Fibroblast of skin of scalp (primary cell): ENCODE data around the gene COL15A1.
A peak's percentile ranks its signal among the peaks of the same experiment; 100 is the strongest.
"Not testable (repeated sequence)": the region's sequence is repeated elsewhere in the genome, so short reads cannot be mapped to it uniquely, and the experiment has no call there.

Experiments used
- DNase-seq: peaks from one replicate; pipeline ENCODE4 v3.0.0-alpha.2; 2013

The COL15A1 gene

DNA sequence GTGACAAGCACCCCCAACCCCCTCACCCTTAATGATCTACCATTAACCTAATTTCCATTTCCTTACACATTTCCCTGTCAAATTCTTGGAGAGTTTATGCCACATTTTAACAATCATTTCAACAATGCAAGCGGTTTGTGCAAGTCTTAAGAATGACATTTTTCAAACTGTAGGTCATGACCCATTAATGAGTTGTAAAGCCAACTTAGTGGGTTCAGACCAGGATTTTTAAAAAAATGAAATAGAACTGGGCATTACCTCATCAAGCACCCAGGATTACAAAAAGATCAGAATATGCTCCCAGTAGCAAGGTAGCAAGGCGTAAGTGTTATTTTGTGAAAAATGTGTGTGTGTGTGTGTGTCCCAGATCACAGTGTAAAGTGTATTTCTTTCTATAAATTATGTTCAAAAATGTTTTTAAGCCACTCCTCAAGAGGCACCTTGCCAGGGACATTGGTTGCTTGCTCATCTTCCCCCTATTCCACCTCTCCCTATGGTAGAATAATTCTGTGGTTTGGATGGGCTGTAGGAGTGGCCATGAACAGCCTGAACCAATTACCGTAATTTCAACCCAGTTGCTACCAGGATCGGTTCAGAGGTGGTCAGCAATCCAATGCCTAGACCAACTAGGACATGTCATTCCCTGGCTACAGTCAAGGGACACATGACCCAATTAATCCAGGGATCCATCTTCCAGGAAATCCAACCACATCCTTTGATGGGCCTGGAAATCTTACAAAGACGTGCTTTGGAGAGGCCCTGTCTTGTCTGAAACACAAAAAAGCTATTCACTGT, 146.8 kb downstream of the COL15A1 start:
- DNase-seq = peak; percentile 68

DNA sequence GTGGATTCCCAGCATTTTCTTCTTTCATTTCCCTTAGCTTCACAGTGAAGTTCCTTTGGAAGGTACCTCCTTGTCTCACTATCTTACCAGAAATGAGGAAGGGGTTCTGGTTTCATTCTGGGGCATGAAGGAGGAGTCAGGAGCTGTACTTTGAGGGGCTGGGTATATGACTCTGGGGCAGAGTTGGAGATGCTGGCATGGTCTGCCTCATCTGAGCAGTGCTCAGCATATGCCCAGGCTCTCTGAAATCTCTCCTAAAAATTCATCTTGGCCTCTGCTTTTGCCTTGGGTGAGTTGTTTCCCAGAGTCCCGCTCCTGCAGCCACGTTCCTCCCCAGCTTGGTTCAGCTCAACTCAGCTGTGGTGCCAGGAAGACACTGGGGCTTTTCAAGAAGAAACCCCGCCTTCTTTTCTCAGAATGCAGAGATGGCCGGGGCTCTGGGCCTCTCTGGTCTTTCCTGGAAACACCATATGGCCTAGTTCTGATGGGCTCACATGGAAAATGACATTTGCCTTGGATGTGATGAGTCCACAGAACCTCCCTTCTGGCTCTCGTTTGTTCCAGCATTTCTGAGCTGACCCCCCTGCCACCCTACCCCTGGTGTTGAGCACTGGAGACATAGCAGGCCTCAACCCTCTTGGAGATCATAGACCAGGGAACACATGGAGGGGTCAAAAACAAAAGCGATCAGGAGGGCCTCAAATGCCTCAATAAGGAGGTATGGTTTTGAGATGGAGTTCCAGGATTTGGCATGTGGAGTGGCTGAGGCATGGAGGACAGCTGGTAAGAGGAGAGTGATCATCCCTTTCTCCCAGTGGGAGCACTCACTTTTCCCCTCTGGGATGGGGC, 149.2 kb downstream of the COL15A1 start:
- DNase-seq = no peak

DNA sequence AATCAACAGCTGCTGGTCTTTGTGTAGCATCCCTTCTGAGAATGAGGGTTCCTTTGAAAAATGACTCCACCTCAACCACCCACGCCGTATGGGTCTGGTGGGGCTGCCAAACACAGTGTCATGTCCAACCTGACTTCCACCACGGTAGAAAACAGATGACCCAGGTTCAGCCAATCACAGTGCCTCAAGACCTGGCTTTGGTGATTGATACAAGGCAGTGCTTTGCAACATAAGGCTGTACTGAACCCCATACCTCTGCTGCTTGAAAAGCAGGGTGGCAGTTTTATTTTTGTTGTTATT, 149.7 kb downstream of the COL15A1 start:
- DNase-seq = no peak

DNA sequence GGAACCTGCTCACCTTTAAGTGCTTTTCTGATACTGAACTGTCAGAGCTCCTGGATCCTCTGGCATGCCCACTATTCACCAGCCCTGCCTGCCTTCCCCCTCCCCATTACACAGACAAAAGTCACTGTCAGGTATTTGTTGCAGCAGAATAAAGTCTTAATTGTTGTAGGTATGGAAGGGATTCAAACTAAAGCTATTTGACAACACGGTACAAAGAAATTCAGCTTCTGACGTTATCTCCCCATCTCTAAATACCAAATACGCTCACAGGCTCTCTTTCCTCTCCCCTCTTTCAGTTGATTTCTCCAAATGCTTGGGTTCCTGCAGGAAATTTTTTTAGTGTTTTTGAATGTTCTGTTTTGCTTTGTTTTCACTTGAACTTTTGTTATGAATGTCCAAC, 151.9 kb downstream of the COL15A1 start:
- no peak for DNase-seq

DNA sequence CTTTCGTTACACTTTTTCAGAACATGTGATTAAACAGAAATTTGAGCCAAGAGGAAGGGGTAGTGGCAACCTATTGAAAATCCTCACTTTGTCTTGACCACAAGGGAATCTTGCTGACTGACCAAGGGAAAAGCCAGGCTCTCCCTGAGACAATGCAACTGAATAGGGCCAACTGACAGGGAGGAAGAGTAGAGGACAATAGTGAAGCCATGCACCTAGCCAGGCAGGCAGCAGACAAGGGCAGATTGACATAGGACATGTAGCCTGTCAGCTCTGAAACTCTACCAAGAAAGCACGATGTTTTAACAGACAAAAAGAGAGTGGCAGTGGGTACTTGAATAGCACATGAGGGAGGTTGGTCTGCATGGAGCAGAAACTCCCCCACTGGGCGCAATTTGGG, 152.7 kb downstream of the COL15A1 start:
- DNase-seq = no peak

DNA sequence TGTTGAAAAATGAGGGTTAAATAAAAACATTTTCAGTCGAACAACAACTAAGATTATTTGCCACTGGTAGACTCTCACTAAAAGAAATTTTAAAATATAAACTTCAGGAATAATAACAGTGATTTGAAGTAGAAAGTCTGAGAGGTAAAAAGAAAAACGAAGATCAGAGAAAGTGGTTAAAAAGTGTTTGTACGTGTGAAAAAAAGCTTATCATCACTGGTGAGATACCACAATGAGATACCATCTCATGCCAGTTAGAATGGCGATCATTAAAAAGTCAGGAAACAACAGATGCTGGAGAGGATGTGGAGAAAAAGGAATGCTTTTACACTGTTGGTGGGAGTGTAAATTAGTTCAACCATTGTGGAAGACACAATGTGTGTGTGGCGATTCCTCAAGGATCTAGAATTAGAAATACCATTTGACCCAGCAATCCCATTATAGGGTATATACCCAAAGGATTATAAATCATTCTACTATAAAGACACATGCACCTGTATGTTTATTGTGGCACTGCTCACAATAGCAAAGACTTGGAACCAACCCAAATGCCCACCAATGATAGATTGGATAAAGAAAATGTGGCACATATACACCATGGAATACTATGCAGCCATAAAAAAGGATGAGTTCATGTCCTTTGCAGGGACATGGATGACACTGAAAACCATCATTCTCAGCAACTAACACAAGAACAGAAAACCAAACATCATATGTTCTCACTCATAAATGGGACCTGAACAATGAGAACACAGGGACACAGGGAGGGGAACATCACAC, 156.3 kb downstream of the COL15A1 start:
- DNase-seq = not testable (repeated sequence)

DNA sequence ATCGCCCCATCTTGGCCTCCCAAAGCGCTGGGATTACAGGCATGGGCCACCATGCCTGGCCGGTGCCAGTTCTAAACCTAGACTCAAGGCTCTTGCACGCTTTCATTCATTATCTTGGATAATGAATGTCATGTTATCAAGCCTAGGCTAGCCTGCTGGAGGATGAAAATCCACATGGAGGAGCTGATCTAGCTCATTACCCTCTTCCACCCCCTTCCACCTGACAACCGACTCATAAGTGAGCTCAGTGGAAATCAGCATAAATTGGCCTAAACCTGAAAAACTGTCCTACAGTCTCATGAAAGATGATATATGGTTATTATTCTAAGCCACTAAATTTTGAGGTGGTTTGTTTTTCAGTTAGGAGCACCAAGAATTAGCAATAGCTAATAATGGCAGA, 157.6 kb downstream of the COL15A1 start:
- DNase-seq = no peak

DNA sequence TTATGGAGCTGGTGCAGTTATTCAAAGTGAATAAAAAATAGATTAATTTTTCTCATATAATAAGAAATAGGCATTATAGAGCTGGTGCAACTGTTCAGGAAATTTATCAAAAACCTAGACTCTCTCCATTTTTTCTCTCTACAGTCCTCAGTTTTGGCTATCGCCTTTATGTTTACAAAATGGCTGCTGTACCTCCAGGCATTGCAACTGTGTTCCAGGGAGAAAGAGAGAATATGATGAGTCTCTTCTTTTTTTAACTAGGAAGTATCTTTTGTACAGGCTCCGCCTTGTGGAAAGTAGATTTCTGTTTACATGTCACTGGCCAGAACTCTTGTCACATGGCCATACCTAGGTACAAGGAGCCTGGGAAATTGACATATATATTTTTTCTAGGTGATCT, 158.1 kb downstream of the COL15A1 start:
- DNase-seq = no peak

DNA sequence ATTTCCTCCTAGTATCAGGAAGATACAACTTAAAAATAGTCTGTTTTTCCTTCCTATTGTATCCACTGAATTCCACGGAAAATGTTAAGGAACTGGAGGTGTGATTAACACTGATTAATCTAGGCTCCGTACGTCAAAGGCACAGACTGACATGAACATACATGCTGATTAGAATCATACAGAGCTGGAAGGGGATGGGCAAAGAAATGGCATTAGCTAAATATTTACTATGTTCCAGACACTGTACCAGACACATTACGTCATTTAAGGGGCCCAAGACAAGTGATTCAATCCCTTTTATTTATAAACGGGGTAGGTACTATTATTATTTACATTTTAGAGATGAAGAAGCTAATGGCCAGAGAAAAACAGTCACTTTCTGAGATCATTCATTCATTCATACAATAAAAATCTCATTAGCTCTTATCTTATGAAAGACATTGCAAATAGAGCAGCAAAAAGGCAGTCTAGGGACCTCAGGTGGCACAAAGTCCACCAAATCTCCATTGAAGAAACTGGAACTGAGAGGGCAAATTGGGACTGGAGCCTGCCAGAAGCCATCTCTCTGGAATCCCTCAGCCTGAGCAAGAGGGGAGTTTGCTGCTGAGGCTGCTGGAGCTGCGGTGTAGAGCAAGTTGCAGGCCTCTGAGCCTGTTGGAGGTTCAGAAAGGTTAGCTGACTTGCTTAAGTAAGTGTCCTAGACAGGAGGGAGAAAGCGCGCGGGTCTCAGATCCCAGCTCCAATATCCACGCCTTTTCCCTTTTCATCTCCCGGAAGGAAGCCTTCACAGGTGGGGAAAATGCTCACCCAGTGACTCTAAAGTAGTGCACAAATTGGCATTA, 159.6 kb downstream of the COL15A1 start:
- no peak for DNase-seq

DNA sequence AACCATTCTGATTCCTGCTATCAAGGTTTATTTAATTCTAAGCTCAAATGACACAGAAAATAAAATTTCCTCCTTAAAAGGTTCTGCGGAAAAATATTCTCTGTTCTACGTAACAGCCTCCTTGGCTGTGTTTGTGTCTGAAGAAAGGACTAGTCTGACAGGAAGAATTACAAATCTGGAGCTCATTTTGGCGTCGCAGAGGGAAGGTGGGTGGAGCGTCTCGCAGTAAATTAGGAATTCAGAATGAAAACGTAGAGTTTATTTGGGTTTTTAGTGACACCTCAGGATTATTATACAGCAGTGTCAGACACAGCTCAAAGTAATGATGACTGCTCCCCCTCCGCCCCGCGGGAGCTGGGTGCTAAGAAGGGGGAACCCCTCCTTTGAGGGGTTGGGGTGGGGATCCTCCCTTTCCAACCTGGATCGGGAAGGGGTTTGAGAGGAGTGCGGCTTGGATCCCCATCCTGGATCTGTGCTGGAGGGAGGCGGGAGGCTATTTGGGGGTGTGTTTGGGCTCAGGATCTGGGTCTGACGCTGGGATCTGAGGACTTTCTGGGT, 160.3 kb downstream of the COL15A1 start:
- peak; percentile 57 for DNase-seq

DNA sequence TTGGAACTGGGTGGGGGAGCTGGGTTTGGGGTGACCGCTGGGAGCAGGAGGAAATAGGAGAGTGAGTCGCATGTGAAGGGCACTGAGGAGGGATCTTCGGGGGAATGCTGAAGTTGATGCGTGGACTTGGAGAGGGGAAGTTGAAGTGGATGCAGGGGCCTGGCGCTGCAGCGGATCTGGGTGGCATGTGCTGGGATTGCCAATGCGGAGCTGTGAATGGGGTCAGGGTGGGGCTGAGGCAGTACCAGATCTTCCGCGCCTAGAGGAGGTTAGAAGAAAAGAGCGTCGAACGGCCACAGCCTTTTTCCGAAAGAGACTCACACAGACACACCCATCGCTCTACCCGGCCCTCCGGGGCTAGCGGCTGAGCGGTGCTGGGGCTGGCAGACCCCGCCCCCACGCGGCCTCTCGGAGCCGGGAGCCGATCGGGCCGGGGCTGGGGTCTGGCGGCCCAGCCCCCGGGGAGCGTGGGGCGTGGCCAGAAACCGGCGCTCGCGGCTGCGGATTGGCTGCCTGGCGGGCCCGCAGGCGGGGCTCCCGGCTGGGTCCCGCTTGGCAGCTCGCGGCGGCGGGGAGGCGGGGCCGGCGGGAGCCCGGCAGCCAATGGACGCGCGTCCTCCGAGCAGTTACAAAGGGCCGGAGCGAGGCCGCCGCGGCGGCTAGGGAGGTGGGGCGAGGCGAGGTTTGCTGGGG, 160.9 kb downstream of the COL15A1 start, which contains the start of gene TGFBR1:
Gene TGFBR1, plus strand, starts transcription at position 655 of the 693 bp plus-strand sequence. CDS start 93 bp downstream, outside the sequence.
- peak; percentile 96 for DNase-seq

DNA sequence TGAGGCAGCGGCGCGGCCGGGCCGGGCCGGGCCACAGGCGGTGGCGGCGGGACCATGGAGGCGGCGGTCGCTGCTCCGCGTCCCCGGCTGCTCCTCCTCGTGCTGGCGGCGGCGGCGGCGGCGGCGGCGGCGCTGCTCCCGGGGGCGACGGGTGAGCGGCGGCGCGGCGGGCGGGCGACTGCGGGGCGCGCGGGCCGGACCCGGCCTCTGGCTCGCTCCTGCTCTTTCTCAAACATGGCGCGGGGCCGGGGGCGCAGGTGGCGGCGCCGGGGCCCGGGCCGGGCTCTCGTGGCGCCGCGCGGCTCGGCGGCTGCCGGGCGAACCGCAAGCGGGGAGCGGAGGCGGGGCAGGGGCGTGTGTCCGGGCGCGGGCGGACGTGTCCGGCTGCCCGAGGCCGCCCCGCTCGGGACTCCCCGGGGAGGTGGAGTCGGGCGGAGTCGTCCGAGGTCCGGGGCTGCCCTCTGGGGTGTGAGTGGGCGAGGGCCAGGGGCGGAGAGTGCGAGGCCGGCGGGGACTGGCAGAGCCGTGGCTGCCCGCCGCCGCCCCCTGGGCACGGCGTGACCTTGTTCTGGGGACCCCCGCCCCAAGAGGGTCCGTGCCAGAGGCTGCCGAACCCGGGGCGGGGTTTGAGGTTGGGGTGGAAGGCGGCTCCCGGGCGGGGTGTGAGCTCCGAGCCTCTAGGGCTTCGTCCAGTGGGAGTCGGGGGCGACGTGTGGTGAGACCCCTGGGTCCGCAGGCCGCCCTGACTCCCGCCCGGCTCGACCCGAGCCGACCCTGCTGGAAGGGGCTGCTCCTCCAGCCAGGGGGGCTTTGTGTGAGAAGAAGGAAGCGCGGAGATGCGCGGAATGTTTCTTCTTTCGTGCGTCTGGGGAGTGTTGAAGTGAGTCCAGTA, 161.7 kb downstream of the COL15A1 start:
- DNase-seq = peak; percentile 84

DNA sequence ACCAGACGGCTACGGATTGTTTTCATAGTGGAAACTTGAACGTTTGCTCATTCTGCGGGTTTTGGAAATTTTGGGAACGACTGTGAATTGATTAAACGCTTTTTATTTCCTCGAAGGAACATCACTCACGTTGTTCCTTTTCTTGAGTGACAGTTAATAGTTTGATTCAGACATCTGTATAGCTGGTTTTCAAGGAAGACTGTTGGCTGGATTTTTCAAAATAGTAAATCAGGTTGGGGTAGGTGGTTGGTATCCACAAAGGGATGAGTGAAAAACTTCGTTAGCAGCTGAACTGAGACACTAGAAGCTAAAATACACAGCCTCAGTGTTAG, 162.3 kb downstream of the COL15A1 start:
- DNase-seq = no peak

DNA sequence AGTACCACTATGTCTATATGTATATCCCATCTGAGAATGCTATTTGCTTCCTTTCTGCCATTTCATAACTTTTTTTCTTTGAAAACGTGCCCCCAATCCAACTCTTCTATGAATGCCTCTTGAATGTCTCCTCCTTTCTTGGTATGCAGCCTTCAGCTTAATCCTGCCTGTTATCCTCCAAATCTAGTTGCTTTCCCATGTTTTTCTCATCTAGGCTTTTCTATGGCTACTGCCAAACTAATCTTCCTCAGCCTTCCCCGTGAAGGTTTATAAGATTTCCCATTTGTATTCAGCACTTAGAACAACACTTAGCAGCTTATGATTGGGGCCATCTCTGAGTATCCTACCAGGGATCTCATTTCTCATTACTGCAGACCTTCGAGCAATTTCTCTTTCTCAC, 163.7 kb downstream of the COL15A1 start:
- DNase-seq = no peak

DNA sequence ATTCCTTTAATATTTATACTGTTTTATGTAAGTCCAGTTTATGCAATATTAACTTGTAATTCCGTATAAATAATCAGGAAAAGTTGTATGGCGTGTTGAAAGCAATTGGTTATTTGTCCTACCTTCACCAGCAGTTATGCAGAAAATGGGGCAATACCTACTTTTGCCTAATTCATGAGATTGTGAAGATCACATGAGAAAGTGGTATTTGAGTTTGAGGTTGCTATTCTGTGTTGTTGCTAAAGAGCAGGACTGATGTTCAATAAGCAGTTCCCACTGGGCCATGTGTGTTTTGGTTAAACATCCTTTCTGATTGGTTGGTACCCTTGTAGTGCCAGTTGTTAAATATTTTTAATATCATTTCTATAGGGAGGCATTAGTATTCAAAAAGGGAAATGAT, 164.4 kb downstream of the COL15A1 start:
- DNase-seq = no peak

DNA sequence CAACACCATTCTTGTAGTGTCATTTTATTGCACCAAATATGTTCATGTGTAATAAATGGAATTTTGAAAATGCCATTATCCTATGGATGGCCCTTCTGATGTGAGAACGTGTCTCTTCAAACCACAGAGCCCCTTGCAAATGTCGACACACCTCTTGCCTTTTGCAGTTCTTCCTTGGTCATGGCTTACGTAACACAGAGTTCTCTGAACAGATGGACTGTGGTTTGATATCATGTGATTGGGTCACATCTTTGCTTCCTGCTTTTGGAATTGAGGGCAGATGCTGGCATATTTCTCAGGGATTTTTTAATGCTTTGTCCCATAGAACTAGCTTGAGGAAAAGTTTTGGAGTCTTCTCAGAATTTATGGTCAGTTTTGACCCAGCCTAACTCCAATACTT, 165.8 kb downstream of the COL15A1 start:
- peak; percentile 65 for DNase-seq

DNA sequence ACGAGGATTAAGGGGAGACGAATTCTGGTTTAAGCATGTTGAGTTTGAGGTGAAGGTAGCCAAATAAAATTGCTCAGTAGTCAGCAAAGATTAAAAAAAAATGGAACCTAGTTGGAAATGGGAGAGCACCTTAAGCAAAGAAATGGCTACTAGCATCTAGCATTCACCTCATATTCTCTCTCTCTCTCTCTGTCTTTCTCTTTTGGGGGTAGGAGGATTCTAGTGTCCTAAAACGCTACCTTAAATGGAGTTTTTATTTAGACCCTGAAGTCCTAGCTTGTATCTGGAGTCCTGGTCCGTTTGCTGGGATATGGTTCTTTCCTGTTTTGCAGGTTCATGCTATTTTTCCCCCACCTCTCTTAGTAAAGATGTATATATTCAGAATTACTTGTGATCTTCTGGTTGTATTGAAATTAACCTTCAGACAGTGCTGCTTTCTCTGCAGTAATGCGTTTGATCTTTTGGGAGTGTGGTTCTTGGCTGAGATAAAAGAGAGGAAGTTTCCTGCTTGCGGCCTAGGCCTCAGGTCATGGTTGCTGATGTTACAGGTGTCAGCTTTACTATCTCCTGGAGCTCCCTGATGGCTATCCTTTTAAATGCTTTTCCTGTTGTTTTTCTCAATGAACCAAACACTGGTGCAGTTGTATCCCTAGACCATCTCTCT, 169.2 kb downstream of the COL15A1 start:
- no peak for DNase-seq

DNA sequence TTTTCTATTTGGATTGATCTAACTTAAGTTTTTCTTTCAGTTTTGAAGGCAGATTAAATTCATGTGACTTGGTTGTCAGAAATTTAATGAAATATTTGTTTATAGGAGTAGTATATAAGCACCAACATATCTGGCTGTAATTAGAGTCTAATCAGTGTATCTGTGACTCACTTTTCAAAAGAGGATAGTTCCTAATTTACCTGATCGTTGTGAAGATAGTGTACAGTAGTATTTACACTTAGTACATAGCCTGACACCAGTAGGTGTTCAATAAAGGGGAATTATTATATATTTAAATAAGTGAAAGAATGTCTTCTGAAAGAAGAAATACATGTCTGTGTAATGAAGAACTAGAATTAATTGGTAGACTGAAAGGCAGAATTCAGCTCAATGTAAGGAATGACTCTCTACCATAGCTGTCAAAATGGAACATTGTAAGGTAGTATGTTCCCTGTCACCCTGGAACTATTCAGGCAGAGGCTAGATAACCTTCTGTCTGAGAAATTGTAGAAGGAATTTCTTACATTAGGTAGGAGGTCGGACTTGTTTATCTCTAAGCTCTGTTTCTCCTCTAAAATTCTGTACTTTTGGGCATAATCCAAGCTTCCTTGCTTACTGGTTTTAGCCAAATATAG, 169.8 kb downstream of the COL15A1 start:
- DNase-seq = no peak

DNA sequence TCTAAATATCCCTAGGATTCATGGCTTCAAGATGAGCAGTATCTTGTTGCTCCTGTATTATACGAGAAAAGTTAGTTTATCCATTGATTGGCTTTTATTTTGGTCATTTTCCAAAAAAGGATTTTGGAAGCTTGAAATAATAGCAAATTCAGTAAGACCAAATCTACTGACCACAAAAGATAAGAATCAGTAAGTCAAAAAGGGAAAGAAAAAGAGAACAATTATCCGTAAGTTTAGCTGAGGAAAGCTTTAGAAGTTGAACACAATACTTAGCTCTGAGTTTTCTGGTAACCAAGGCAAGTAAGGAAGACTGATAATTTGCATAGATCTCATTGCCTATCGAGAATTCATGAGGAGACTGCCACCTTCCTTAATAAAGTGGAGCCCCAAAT, 170.3 kb downstream of the COL15A1 start:
- no peak for DNase-seq
